WI38 (cell line): Measurements from ENCODE around the gene RFX5.
"Not testable (repeated sequence)": the region's sequence is repeated elsewhere in the genome, so short reads cannot be mapped to it uniquely, and the experiment has no call there.

Source experiments
- H3K4me3 ChIP-seq: 2 replicates; pipeline ENCODE4 v1.5.1; 2011; ENCODE audit warnings: low read depth, mild to moderate bottlenecking, control low read depth, low read length
- CTCF ChIP-seq: IDR thresholded peaks from 2 replicates; pipeline ENCODE4 v1.5.1; 2012; ENCODE audit warnings: low read depth, mild to moderate bottlenecking, control low read depth, low read length

RFX5 gene

GRCh38 chr1:151346769-151347522, at the start of gene RFX5:
RFX5 (minus strand) TSS chr1:151347252; CDS start chr1:151346320, 932 bp downstream.
- TF ChIP-seq CTCF = no peak
- H3K4me3 ChIP-seq = peak within 1 kb of the TSS; percentile 83

- not testable (repeated sequence) for H3K4me3 ChIP-seq
Measured at GRCh38 chr1:151396265-151396664, 49.2 kb upstream of the RFX5 start.

- TF ChIP-seq CTCF = no peak
- no peak overlapping the region for H3K4me3 ChIP-seq
Measured at GRCh38 chr1:151393583-151393982, 46.5 kb upstream of the RFX5 start.

- no peak for TF ChIP-seq CTCF
- no peak overlapping the region for H3K4me3 ChIP-seq
Measured at GRCh38 chr1:151391079-151391563, 44.1 kb upstream of the RFX5 start.

GRCh38 chr1:151390221-151391078, 43.4 kb upstream of the RFX5 start:
- not testable (repeated sequence) for H3K4me3 ChIP-seq

- H3K4me3 ChIP-seq = no peak overlapping the region
- no peak for TF ChIP-seq CTCF
Measured at GRCh38 chr1:151386002-151386401, 39.0 kb upstream of the RFX5 start.

- no peak overlapping the region for H3K4me3 ChIP-seq
- TF ChIP-seq CTCF = no peak
Measured at GRCh38 chr1:151384584-151384983, 37.5 kb upstream of the RFX5 start.

GRCh38 chr1:151377150-151377884, 30.3 kb upstream of the RFX5 start:
- no peak for TF ChIP-seq CTCF
- no peak overlapping the region for H3K4me3 ChIP-seq
